Esophagus muscularis mucosa (tissue), 4 donors: Measurements from ENCODE around the gene GPR63.

Experiments used
- EP300 ChIP-seq: sonication (generic); formaldehyde crosslinking; IDR thresholded peaks from one replicate; pipeline ENCODE4 v1.6.1; 2017; ENCODE audit warnings: antibody characterized with exemption
- POLR2A ChIP-seq: fragments of 450-650 bp; IDR thresholded peaks from one replicate; pipeline ENCODE4 v1.6.1; 2017; ENCODE audit warnings: antibody characterized with exemption, moderate library complexity, mild to moderate bottlenecking, low read depth
- TF ChIP-seq, protein P1 (sequence below), 3 experiments: fragments of 200-600 bp in 2 of 3; fragments of 450-650 bp in 1 of 3; sonication (generic) in 2 of 3; IDR thresholded peaks; one replicate each; pipeline ENCODE4 v1.5.1; 2017 to 2019; ENCODE audit warnings: antibody characterized with exemption in 3 of 3, mild to moderate bottlenecking in 2 of 3, moderate library complexity in 1 of 3

DNA sequence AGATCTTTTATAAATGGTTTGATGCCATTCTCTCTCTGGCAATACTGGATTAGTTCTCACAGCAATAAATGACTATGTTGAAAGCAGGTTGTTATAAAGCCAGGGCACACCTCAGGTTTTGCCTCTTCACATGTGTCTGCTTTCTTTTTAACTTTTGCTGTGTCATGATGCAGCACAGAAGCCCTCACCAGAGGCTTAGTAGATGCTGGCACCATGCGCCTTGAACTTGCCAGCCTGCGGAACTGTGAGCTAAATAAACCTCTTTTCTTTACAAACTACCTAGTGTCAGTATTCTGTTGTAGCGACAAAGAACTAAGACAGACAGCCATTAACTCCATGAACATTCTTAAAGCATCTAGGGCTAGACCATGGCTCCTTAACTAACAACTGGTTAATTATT lies 15.3 kb upstream of the GPR63 start:
- TF ChIP-seq, protein P1, sequence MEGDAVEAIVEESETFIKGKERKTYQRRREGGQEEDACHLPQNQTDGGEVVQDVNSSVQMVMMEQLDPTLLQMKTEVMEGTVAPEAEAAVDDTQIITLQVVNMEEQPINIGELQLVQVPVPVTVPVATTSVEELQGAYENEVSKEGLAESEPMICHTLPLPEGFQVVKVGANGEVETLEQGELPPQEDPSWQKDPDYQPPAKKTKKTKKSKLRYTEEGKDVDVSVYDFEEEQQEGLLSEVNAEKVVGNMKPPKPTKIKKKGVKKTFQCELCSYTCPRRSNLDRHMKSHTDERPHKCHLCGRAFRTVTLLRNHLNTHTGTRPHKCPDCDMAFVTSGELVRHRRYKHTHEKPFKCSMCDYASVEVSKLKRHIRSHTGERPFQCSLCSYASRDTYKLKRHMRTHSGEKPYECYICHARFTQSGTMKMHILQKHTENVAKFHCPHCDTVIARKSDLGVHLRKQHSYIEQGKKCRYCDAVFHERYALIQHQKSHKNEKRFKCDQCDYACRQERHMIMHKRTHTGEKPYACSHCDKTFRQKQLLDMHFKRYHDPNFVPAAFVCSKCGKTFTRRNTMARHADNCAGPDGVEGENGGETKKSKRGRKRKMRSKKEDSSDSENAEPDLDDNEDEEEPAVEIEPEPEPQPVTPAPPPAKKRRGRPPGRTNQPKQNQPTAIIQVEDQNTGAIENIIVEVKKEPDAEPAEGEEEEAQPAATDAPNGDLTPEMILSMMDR (IDR thresholded peaks at IDR 0.05), result no peak
- TF ChIP-seq POLR2A (no peak), EP300 (no peak)
